Peyer's patch (tissue), 4 donors: Measurements from ENCODE around the gene ALDH9A1.

Source experiments
- POLR2A ChIP-seq, 2 donors: fragments of 450-650 bp; IDR thresholded peaks; one replicate each; pipeline ENCODE4 v1.5.1; 2017; ENCODE audit warnings: antibody characterized with exemption in 2 of 2, mild to moderate bottlenecking in 2 of 2, moderate library complexity in 2 of 2
- TF ChIP-seq, protein P1 (sequence below), 6 experiments: fragments of 450-650 bp in 4 of 6; fragments of 200-600 bp in 2 of 6; sonication (generic) in 1 of 6; IDR thresholded peaks; one replicate each; pipeline ENCODE4 v1.5.1; 2017 to 2019; ENCODE audit warnings: antibody characterized with exemption in 6 of 6, mild to moderate bottlenecking in 3 of 6, moderate library complexity in 1 of 6

DNA sequence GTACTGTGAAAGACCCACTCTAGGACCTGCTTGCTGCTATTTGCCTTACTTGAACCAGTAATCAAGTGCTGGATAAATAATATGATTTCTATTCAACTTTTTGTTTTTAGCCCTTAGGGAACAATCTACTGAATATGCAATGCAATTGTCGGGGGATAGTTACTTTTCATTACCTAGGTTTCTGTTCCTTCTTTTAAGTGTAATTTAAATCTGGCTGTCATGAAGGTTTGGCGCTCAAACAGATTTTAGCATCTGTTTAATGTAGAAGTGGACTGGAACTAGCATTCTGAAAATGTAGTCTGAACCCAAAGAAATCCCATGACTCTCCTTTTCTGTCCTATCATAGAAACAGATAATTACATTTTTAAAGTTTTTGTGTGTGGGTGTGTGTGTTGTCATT is 62.5 kb downstream of the ALDH9A1 start:
- TF ChIP-seq POLR2A (IDR thresholded peaks at IDR 0.05), result no peak
- TF ChIP-seq, protein P1, sequence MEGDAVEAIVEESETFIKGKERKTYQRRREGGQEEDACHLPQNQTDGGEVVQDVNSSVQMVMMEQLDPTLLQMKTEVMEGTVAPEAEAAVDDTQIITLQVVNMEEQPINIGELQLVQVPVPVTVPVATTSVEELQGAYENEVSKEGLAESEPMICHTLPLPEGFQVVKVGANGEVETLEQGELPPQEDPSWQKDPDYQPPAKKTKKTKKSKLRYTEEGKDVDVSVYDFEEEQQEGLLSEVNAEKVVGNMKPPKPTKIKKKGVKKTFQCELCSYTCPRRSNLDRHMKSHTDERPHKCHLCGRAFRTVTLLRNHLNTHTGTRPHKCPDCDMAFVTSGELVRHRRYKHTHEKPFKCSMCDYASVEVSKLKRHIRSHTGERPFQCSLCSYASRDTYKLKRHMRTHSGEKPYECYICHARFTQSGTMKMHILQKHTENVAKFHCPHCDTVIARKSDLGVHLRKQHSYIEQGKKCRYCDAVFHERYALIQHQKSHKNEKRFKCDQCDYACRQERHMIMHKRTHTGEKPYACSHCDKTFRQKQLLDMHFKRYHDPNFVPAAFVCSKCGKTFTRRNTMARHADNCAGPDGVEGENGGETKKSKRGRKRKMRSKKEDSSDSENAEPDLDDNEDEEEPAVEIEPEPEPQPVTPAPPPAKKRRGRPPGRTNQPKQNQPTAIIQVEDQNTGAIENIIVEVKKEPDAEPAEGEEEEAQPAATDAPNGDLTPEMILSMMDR (IDR thresholded peaks at IDR 0.05), result no peak
